A172 (cell line): ENCODE measurements around the gene CEP104. TPM values are rescaled to one million over a fixed set of nuclear protein-coding genes. Genes with fewer than 3 reads are reported as not detected.

Source experiments
- DNase-seq: peaks from one replicate; pipeline ENCODE4 v3.0.0-alpha.2; 2015; ENCODE audit warnings: low spot score
- total RNA-seq: library from RNA; depleted of rRNA; stranded (reverse); fragments of >200 nt; shearing (Covaris generic); gene quantifications from 2 replicates; pipeline ENCODE4 v1.2.3, GENCODE V29; 2014

CEP104 gene
- total RNA-seq, 1 experiment from 2014 or later: 20.7 TPM

DNA sequence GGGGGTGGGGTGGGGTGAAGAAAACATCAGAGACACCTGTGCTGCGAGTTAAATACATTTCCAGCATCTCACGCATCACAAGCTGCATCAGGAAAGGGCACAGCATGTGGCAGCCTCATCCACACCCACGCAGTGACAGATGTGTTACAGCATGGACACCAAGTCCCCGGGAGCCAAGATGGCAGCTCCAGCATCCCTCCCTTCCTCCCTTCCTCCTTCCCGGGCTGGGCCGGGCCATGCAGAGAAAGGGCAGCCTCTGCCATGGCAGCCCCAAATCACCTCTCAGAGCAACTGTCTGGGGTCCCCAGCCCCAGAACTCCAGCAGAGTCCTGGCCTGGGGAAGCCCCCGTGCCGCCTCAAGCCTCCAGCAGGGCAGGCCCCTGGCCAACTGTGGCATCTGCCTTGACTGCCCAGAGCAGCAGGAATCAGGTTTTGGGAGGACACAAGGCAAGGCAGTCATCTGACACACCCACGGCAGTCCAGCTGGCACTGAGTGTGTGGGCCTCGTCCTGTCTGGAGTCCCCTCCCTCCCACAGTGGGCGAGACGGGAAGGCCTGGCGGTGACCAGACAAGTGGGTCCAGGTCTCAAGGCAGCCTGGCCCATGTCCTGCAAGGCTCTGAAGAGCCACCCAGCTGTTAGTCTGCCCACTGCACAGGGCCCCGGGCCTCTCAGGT lies 78.3 kb downstream of the CEP104 start:
- no peak for DNase-seq

GRCh38 chr1:3777647-3778589 lies 79.1 kb downstream of the CEP104 start:
- DNase-seq: no peak

DNA sequence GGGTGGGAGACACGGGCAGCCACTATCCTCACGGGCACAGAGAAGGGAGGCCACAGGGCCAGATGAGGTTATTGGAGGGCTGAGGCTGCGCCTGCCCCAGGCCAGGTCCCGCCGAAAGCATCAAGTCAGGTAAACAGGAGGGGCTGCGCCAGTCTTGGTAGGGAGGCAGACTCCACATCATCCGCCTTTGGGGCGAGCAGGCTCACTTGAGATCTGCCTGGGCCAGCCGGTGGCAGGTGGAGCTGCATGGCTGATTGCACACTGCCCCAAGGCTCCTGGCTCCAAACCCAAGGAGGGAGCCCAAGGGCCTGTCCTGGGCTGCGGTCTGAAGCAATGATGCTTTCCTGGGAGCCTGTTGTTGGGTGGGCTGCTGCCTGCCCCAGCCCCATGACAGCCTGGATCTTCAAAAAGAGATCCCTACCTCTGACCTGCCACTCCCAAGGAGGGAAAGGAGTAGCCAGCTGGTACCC lies 79.9 kb downstream of the CEP104 start:
- no peak for DNase-seq

- no peak for DNase-seq
These were observed 80.6 kb downstream of the CEP104 start for GRCh38 chr1:3776231-3776961.

- DNase-seq: peak; percentile 49
These were observed 81.4 kb downstream of the CEP104 start for GRCh38 chr1:3775490-3776230.

- peak; percentile 4 for DNase-seq
These were observed 82.0 kb downstream of the CEP104 start for GRCh38 chr1:3774946-3775489.

- no peak for DNase-seq
These were observed 82.6 kb downstream of the CEP104 start for GRCh38 chr1:3774276-3774945.

DNA sequence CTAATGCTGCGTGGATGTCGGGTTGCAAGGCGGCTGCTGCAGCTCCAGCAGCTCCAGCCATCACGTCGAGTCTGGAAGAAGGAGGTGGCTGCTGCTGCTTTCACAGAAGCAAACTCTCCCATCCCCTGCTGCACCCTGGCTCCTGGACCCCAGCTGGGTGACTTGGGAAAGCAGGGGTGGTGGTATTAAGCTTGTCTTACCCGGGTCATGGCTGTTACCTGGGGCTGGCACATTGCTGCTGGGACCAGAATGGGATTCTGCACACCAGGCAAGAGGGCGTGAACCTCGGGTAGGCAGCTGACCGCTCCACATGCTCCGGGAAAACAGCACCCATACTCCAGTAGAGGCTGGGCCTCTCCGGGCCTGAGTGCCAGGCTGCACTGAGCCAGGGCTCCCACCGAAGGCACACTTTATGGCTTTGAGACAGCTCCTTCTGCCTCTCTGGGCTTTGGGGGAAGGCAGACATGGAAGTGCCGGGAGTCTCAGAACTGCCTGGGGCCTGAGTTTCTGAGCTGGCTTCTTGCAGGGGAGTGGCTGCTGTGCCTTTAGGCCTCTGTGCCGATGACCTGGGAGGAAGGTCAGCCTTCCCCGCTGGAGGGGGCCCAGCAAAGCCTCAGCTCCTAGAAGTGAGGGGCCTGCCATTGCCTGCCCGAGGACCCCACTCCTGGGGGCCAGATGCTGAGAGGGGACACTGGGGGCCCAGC lies 83.3 kb downstream of the CEP104 start:
- DNase-seq: no peak

- no peak for DNase-seq
These were observed 84.1 kb downstream of the CEP104 start, which contains the start of gene SMIM1 for GRCh38 chr1:3772715-3773571. TSS of gene SMIM1 (plus strand) at chr1:3772749. CDS start at chr1:3775374, 2,625 bp downstream.

DNA sequence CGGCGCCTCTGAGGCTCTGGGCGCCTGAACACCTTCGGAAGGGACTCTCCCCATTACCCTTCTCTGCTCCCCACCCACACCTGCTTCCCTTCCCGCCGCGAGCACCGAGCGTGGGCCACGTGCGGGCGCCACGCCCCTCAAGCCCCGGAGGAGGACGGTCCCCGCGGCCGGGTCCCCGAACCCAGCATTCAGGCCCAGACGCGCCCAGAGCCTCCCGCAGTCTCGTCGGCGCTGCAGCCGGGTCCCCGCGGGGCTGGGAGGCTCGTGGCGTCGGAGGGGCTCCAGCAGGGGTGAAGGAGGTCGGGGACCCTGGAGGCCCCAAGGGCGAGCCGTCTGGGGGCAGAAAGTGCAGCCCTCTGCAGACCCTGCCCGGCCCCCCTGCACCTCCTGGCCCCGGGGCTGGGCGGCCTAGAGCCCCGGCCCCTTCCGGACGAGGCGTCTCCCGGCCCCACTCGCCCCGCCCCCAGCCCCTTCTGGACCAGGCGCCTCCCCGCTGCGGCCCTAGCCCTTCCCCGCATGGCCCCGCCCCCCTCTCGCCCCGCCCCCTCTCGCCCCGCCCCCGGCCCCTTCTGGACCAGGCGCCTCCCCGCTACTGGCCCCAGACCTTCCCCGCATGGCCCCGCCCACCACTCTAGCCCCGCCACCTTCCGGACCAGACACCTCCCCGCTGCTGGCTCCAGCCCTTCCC lies 84.8 kb downstream of the CEP104 start:
- no peak for DNase-seq

DNA sequence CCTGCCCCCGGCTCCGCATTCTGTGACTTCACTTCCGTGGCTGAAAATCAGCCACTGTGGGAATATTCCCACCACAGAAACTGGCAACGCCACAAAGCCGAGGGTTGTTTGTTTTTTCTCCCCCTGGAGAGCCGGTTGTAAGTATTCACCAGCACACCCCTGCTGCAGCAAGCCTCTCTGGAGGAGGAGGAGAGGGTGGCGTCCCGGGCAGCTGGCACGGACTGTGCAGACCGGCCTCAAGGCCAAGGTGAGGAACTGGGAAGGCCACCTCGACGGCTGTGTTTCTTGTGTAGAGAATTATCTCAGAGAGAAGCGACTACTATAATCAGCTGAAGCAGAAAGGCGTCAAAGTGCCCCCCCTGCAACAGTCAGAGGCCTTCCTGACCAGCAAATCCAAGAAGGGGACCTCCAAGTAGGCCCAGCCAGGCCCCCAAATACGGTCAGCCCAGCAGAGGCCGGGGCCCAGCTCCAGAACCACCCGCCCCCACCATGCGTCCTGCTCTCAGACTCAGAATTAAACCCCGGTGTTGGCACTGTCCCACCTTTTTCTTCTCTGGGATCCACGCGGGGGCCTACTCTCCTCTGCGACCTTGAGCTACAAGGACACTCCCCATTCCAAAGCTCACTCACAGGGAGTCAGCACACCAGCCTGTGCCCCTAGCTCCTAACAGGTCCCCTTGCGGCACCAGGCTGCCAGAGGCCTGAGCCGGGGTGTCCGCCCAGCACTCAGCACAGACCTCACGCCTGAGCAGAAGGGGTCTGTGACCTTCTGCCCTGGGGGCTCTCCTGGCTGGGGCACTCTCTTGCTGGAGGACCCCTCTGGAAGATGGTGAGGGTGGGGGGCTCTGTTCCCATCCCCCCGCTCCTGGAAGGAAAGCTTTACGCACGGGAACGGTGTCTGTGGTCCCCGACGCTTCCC lies 85.6 kb downstream of the CEP104 start:
- no peak for DNase-seq

- DNase-seq: no peak
These were observed 86.8 kb downstream of the CEP104 start for GRCh38 chr1:3770047-3770765.

DNA sequence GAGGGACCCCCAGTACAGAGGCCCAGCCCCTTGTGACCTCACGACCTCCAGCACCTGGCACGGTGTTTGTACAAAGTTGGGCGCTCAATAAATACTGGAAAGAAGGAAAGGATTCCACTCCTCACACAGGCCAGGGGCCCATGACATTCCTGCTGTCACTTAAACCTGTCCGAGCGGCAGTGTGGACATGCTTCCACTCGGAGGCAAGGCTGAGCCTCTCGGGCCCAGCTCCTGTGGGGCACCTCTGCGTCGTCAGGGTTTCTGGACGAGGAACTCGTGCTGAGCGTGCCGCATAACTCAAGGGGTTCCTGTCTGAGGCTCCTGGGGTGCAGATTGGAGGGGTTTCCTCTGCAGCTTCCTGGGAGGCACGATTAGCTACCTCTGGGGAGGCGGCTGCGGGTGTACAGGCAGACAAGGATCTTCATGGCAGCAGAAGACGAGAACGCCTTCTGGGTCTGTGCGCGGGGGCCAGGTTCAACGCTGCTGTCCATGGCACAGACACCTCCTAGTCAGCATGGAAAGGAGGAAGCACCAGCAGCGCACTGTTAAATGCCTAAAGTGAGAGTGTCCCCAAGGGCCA lies 88.1 kb downstream of the CEP104 start:
- DNase-seq: no peak

GRCh38 chr1:3767328-3767925 lies 89.6 kb downstream of the CEP104 start:
- DNase-seq: no peak

GRCh38 chr1:3763351-3764125 lies 93.5 kb downstream of the CEP104 start:
- no peak for DNase-seq
